Stimulated activated CD4-positive, alpha-beta T cell treated with anti-CD3 and anti-CD28 coated beads, TNF-alpha, amount 100 ng/mL, for 48 hours (primary cell): ENCODE measurements around the gene ANXA1.

Experiments used
- DNase-seq, 3 donors: peaks; one replicate each; pipeline ENCODE4 v3.0.0-alpha.2; 2020; ENCODE audit warnings: low read depth in 3 of 3

ANXA1 gene

DNA sequence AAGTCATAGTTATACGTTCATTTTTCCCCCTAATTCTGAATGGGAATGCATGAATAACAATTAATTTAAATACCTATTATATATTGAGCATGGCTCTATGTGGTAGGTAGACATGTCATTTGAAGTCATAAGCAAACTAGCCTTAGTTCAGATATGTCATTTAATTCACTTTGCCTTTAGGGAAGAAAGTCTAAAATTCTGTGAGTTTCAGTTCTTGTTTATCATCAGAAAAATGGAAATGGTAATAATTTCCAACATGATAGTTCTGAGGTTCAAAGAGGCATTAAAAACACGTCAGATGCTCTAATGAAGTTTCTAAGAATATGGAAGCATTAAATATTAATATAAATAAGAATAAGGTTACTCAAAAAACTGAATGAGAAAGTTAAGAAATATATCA is 13.1 kb upstream of the ANXA1 start:
- no peak for DNase-seq

GRCh38 chr9:73141282-73141681 is 10.4 kb upstream of the ANXA1 start:
- no peak for DNase-seq

GRCh38 chr9:73143711-73144328 is 7.8 kb upstream of the ANXA1 start:
- DNase-seq: no peak

DNA sequence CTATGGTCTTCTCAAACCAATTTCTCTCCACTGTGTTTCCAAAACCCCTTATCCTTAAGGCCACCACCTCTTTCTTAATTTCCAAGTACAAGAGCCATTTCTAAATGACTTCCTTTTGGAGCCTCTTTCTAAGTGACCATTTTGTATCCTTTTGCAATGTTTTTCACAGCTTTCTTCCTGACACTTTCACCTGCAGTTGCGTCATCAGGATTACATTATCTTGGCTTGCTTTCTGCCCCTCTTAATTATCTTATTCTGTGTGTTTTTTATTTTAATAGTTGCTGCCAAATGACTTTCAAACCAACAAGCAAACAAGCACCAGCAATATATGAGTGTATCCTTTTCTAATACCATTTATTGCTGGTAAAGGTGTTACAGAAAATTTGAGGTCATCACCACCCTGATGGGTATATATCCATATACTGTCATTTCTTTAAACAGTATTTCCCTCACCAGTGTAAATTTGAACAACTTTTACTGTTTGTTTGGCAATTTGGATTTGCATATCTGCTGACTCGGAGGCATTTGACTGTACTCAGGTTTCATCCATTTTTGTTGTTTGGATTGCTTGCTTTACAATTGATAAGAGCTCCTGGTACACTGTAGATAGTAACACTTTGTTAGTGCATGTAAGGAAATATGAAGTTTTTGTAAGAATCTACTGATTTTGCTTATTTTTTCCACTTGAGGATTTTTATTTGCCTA is 5.4 kb upstream of the ANXA1 start:
- DNase-seq: no peak

GRCh38 chr9:73148447-73148937 is 3.2 kb upstream of the ANXA1 start:
- no peak for DNase-seq

GRCh38 chr9:73149371-73150067 is 2.1 kb upstream of the ANXA1 start:
- no peak for DNase-seq

- DNase-seq: no peak
Measured at GRCh38 chr9:73152543-73152844, 829 bp downstream of the ANXA1 start.

GRCh38 chr9:73152953-73153352 is 1.3 kb downstream of the ANXA1 start:
- DNase-seq: no peak

- no peak for DNase-seq
Measured at GRCh38 chr9:73153793-73154227, 2.1 kb downstream of the ANXA1 start.

GRCh38 chr9:73154271-73154670 is 2.6 kb downstream of the ANXA1 start:
- no peak for DNase-seq

- no peak for DNase-seq
Measured at GRCh38 chr9:73154722-73155121, 3.1 kb downstream of the ANXA1 start.

GRCh38 chr9:73155377-73155776 is 3.7 kb downstream of the ANXA1 start:
- no peak for DNase-seq

DNA sequence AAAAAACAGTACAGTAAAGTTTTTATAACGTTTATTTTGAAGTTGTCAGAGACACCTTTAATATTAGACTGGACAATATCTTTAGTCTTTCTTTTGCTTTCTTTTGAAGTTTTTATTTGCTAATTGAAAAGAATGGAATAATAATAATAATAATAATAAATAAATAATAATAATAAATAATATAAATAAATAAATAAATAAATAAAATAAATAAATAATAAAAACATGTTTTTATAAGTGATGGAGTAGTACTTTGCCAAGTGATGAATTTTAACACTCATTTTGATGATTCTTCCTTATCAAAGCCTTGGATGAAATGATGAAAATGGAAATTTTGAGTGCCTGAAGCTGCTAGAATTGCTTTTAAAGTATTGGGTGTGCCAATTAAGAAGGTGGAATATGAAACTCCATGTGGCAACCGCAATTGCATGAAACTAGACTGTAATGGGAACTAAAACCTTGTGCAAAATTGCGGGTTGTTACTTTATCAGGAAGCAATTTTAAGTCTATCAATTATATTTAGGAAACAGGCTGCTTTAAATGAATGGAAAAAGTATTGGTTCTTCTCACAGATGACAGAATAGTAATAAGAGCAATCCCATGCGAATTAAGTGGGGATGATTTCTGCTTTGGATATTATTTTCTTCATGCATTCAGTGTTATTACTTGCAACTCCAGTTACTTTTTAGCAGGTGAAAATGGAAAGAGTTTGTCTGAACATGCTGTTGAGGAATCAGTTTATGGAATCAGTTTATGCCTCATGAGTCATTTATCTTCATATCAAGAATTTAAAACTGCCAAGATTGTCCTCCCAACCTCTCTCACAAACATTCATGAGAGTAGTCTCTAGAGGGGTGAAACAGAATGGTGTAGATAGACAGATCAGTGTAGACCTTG is 4.6 kb downstream of the ANXA1 start:
- DNase-seq: no peak

DNA sequence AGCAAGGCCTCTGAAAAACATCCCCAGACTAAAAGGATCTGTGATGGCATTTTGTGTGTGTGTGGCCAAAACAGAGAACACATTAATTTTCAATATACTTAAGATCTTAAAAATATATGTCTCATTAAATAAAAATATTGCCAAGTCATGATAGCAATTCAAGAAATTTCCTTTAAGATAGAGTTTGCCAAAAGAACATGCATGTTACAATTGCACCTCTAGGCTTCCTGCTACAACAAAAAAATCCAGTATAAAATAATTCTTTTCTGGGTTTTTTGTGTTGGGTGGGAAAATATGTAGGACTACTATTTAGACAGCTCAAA is 5.2 kb downstream of the ANXA1 start:
- DNase-seq: no peak

- DNase-seq: no peak
Measured at GRCh38 chr9:73157811-73158210, 6.1 kb downstream of the ANXA1 start.

DNA sequence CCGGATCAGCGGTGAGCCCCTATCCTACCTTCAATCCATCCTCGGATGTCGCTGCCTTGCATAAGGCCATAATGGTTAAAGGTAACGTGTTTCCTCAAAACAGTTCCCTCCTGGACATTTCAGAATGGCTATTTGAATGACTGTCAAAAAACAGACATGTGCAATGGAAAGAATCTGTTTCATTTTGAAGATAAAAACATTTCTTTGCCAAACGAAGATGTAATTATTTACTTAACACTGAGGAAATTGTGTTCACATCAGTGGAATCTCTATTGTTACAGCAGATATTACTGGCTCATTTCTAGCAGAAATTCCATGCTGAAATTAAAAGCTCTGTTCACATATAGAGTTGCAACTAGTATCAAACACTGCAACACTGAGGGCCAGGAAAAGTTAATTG is 7.1 kb downstream of the ANXA1 start:
- DNase-seq: no peak

GRCh38 chr9:73160868-73161267 is 9.2 kb downstream of the ANXA1 start:
- no peak for DNase-seq

DNA sequence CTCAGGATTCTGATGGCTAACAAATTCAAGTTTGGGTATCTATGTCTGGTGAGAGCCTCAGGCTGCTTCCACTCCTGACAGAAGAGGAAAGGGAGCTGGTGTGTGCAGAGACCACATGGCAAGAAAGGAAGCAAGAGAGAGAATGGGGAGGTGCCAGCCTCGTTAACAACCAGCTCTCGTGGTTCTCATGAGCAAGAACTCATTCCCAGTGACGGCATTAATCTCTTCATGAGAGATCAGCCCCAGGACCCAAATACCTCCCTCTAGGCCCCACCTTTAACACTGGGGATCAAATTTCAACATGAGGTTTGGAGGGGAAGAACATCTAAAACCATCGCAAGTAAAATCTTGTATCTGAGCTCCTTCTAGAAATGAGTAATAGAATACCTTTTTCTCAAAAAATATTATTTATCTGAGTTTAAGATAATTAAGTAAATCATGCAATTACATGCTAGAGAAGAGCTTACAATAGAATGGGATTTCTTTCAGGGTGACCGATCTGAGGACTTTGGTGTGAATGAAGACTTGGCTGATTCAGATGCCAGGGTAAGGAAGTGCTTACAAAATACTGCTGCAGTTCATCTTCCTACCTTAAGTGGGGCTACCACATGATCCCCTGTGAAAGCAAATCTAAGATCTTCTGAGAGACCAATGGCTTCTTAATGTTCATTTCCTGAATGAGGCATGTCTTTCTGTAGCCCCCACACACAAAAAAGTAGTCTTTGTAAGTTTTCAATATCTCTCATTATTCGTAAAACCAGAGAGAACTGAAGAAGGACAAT is 11.5 kb downstream of the ANXA1 start:
- no peak for DNase-seq

GRCh38 chr9:73165911-73166310 is 14.2 kb downstream of the ANXA1 start:
- DNase-seq: no peak

DNA sequence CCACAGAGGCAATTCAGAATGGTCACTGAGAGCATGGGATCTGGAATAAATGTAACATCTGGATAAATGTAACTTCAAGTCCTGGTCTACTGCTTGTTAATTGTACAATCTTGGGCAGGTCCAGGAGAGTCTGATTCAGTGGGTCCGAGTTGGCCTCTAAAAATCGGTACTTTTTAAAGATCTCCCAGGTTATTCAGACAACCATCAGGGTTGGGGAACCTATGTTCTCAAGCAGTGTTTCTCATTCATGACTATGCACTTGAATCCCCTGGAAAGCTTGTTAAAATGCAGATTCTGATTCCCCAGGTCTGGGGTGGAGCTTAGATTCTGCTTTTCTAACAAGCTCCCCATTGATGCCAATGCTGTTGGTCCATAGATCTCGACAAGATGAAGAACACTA is 14.8 kb downstream of the ANXA1 start:
- DNase-seq: no peak

DNA sequence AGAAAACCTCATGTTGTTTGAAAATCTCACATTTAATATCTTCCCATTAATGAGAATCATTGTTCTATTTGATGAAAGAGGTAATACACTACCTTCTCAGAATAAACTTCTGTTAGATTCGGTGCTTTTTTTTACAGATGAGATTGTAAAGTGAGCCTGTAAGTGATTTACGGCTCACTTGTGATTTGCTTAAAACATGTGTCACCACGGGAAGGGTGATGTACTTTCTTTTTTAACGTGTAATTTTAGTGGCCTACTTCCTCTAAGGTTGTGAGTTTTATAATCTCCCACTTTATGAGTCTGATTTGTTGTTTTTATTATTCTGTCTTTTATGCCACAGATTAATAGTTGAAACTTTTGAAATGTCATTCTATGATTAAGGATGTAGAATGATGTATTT is 15.9 kb downstream of the ANXA1 start:
- DNase-seq: no peak
